Measurements from ENCODE around the gene MAPK14. TPM values are rescaled to one million over a fixed set of nuclear protein-coding genes. Genes with fewer than 3 reads are reported as not detected.
A peak's percentile ranks its signal among the peaks of the same experiment; 100 is the strongest.
"Not testable (repeated sequence)": the region's sequence is repeated elsewhere in the genome, so short reads cannot be mapped to it uniquely, and the experiment has no call there.

The MAPK14 gene
- 62.5 TPM for total RNA-seq
- 10 to 100 TPM; 44.6 to 65.0 (median 53.7) TPM for polyA plus RNA-seq

DNA sequence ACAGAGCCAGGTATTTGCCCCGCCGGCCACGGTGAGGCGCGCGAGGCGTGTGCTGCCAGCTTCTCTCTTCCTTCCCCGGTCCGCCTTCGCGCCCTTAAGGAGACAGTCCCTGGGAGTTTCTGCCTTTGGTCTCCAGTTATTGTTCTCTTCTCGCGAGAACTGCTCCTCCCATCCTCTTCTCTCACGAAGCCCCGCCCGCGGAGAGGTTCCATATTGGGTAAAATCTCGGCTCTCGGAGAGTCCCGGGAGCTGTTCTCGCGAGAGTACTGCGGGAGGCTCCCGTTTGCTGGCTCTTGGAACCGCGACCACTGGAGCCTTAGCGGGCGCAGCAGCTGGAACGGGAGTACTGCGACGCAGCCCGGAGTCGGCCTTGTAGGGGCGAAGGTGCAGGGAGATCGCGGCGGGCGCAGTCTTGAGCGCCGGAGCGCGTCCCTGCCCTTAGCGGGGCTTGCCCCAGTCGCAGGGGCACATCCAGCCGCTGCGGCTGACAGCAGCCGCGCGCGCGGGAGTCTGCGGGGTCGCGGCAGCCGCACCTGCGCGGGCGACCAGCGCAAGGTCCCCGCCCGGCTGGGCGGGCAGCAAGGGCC, at the start of gene MAPK14:
Gene MAPK14, plus strand, starts transcription at position 308 of the 587 bp plus-strand sequence. CDS start 350 bp downstream, outside the sequence.
- Mint-ChIP-seq H3K27ac (peak within 1 kb of the TSS; percentile 66 to 93 (median 90)), H3K4me3 (peak within 1 kb of the TSS; percentile 92 to 98 (median 94)), H3K27me3 (peaks cover 8% of the 10 kb centered on the region), H3K36me3 (peaks cover 6% of the 10 kb centered on the region), H3K9me3 (no peaks in the 10 kb centered on the region), H3K4me1 (peaks cover 20 to 45% (median 24%) of the 10 kb centered on the region in 4 donors)
- no peaks in the 10 kb centered on the region for H3K9me3 ChIP-seq (ENCODE audit: control insufficient read depth in 2 of 2, low read length in 2 of 2)
- DNase-seq = peak; percentile 99 to 100 (median 99)
- peak within 1 kb of the TSS; percentile 95 for H3K4me3 ChIP-seq (ENCODE audit: low read depth, low read length)
- H3K27ac ChIP-seq (ENCODE audit: insufficient read depth, low read length, poor library complexity, severe bottlenecking) = peak within 1 kb of the TSS; percentile 84
- ATAC-seq (ENCODE audit: low read depth in 2 of 2) = peak; percentile 90 to 91
- H3K36me3 ChIP-seq (ENCODE audit: control insufficient read depth, insufficient read depth, low read length) = no peaks in the 10 kb centered on the region
- peaks cover 33% of the 10 kb centered on the region for H3K4me1 ChIP-seq (ENCODE audit: control insufficient read depth, insufficient read depth, low read length, poor library complexity, severe bottlenecking)
- H3K27me3 ChIP-seq (ENCODE audit: control insufficient read depth, insufficient read depth, low read length) = peaks cover 3% of the 10 kb centered on the region

DNA sequence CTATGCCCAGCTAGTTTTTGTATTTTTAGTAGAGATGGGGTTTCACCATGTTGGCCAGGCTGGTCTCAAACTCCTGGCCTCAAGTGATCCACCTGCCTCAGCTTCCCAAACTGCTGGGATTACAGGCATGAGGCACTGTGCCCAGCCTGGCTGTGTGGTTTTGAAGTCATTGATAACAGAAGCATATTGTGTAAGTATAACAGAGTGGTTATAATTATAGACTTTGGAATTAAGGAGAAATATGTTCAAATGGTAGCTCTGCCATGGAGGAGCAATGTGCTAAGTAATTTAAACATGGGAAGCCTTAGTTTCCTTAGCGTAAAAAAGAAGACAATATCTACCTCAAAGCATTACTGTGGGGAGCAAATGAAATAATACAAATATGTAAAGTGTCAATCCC, 47.5 kb upstream of the MAPK14 start:
- H3K4me1 Mint-ChIP-seq; H3K27me3 ChIP-seq (ENCODE audit: control insufficient read depth, insufficient read depth, low read length); H3K4me3 ChIP-seq (ENCODE audit: low read depth, low read length); H3K36me3 ChIP-seq (ENCODE audit: control insufficient read depth, insufficient read depth, low read length); H3K36me3 Mint-ChIP-seq; DNase-seq; H3K9me3 Mint-ChIP-seq; H3K27ac ChIP-seq (ENCODE audit: insufficient read depth, low read length, poor library complexity, severe bottlenecking); H3K4me1 ChIP-seq (ENCODE audit: control insufficient read depth, insufficient read depth, low read length, poor library complexity, severe bottlenecking); H3K9me3 ChIP-seq (ENCODE audit: control insufficient read depth in 2 of 2, low read length in 2 of 2); H3K4me3 Mint-ChIP-seq; ATAC-seq (ENCODE audit: low read depth in 2 of 2); H3K27ac Mint-ChIP-seq: not testable (repeated sequence)
- H3K27me3 Mint-ChIP-seq = peaks cover 21% of the 10 kb centered on the region

DNA sequence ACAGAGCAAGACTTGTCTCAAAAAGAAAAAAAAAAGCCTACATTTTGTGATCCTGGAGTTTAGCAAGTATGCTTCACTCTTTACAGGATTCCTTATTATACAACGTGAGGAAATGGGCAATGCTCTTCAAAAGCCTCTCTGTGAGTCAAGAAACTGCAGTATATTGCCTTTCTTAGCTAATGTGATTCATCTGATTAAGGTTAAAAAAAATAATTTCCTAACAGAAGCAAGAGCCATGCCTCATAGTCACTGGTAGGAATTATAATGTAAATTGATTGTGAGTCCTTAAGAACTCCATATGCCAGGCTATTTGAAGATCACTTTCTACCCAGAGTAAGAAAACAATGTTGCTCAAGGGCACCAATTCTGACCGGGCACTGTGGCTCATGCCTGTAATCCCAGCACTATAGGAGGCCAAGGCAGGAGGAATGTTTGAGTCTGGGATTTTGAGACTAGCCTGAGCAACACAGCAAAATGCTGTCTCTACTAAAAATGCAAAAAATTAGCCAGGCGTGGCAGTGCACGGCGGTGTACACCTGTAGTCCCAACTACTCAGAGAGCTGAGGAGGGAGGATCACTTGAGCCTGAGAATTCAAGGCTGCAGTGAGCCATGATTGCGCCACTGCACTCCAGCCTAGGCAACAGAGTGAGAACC, 46.5 kb upstream of the MAPK14 start:
- H3K27ac Mint-ChIP-seq = no peak overlapping the region
- H3K27ac ChIP-seq (ENCODE audit: insufficient read depth, low read length, poor library complexity, severe bottlenecking) = no peak overlapping the region
- peaks cover 0 to 3% (median 1%) of the 10 kb centered on the region in 4 donors for H3K4me1 Mint-ChIP-seq
- ATAC-seq (ENCODE audit: low read depth in 2 of 2) (no peak), DNase-seq (no peak)
- no peaks in the 10 kb centered on the region for H3K4me1 ChIP-seq (ENCODE audit: control insufficient read depth, insufficient read depth, low read length, poor library complexity, severe bottlenecking)
- peaks cover 0 to 1% (median 0%) of the 10 kb centered on the region in 7 donors for H3K9me3 Mint-ChIP-seq
- H3K9me3 ChIP-seq (ENCODE audit: control insufficient read depth in 2 of 2, low read length in 2 of 2) = no peaks in the 10 kb centered on the region
- H3K27me3 Mint-ChIP-seq = peaks cover 21% of the 10 kb centered on the region
- no peak overlapping the region for H3K4me3 ChIP-seq (ENCODE audit: low read depth, low read length)
- H3K4me3 Mint-ChIP-seq = no peak overlapping the region
- no peaks in the 10 kb centered on the region for H3K36me3 ChIP-seq (ENCODE audit: control insufficient read depth, insufficient read depth, low read length)
- H3K36me3 Mint-ChIP-seq = no peaks in the 10 kb centered on the region
- no peaks in the 10 kb centered on the region for H3K27me3 ChIP-seq (ENCODE audit: control insufficient read depth, insufficient read depth, low read length)

DNA sequence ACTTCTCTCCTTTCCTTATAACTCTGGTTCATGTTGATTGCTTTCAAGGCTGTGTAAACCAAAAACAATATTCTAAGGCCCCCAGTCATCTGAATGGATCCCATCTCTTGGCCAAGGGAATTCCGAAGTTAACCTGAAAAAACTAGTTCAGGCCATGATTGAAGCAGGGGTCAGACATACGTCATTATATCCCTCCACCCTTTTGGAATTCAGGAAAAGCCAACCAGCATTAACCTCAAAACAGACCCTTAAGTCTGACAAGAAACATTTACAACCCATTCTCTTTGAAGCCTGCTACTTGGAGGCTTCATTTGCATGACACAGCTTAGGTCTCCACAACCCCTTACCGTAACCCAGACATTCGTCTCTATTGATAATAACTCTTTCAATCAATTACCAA, 42.9 kb upstream of the MAPK14 start:
- H3K36me3 Mint-ChIP-seq = no peaks in the 10 kb centered on the region
- DNase-seq (no peak), ATAC-seq (ENCODE audit: low read depth in 2 of 2) (no peak)
- no peak overlapping the region for H3K4me3 Mint-ChIP-seq
- H3K27me3 Mint-ChIP-seq = peaks cover 24% of the 10 kb centered on the region
- peaks cover 0 to 3% (median 1%) of the 10 kb centered on the region in 4 donors for H3K4me1 Mint-ChIP-seq
- Histone ChIP-seq H3K36me3 (ENCODE audit: control insufficient read depth, insufficient read depth, low read length) (no peaks in the 10 kb centered on the region), H3K4me1 (ENCODE audit: control insufficient read depth, insufficient read depth, low read length, poor library complexity, severe bottlenecking) (no peaks in the 10 kb centered on the region), H3K9me3 (ENCODE audit: control insufficient read depth in 2 of 2, low read length in 2 of 2) (no peaks in the 10 kb centered on the region), H3K4me3 (ENCODE audit: low read depth, low read length) (no peak overlapping the region), H3K27me3 (ENCODE audit: control insufficient read depth, insufficient read depth, low read length) (no peaks in the 10 kb centered on the region), H3K27ac (ENCODE audit: insufficient read depth, low read length, poor library complexity, severe bottlenecking) (no peak overlapping the region)
- H3K9me3 Mint-ChIP-seq = peaks cover 0 to 1% (median 0%) of the 10 kb centered on the region in 7 donors
- no peak overlapping the region for H3K27ac Mint-ChIP-seq

DNA sequence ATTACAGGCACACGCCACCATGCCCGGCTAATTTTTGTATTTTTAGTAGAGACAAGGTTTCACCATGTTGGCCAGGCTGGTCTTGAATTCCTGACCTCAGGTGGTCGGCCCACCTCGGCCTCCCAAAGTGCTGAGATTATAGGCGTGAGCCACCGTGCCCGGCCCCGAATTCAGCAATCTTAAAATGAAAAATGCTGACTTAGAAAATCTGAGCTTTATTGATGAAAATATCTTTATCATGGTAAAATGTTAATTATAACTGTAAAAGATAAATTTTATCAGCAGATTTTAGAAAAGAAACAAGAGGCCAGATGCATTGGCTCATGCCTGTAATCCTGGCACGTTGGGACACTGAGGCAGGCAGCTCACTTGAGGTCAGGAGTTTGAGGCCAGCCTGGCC, 39.6 kb upstream of the MAPK14 start:
- H3K36me3 ChIP-seq (ENCODE audit: control insufficient read depth, insufficient read depth, low read length); H3K27ac Mint-ChIP-seq; H3K4me1 ChIP-seq (ENCODE audit: control insufficient read depth, insufficient read depth, low read length, poor library complexity, severe bottlenecking); H3K36me3 Mint-ChIP-seq; H3K4me3 Mint-ChIP-seq; ATAC-seq (ENCODE audit: low read depth in 2 of 2); DNase-seq; H3K9me3 Mint-ChIP-seq; H3K27ac ChIP-seq (ENCODE audit: insufficient read depth, low read length, poor library complexity, severe bottlenecking); H3K9me3 ChIP-seq (ENCODE audit: control insufficient read depth in 2 of 2, low read length in 2 of 2); H3K27me3 ChIP-seq (ENCODE audit: control insufficient read depth, insufficient read depth, low read length); H3K4me3 ChIP-seq (ENCODE audit: low read depth, low read length); H3K4me1 Mint-ChIP-seq: not testable (repeated sequence)
- H3K27me3 Mint-ChIP-seq = peaks cover 25% of the 10 kb centered on the region

DNA sequence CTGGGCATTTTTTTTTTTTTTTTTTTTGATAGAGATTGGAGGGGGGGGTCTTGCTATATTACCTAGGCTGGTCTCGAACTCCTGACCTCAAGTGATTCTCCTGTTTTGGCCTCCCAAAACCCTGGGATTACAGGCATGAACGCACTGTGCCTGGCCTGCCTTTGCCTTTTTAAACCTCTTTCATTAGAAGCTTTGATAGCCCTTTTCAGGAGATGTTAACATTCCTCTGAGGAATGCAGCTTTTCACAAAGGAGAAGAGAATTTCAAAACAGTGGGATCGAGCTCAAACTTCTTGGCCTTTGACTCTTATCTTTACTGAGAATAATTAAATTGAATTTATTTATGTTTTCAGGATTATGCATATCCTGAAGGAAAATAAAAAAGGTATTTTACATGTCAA, 34.5 kb upstream of the MAPK14 start:
- no peak for ATAC-seq (ENCODE audit: low read depth in 2 of 2)
- peaks cover 16% of the 10 kb centered on the region for H3K27me3 Mint-ChIP-seq
- Histone ChIP-seq H3K4me1 (ENCODE audit: control insufficient read depth, insufficient read depth, low read length, poor library complexity, severe bottlenecking) (no peaks in the 10 kb centered on the region), H3K27me3 (ENCODE audit: control insufficient read depth, insufficient read depth, low read length) (peaks cover 3% of the 10 kb centered on the region), H3K9me3 (ENCODE audit: control insufficient read depth in 2 of 2, low read length in 2 of 2) (no peaks in the 10 kb centered on the region), H3K36me3 (ENCODE audit: control insufficient read depth, insufficient read depth, low read length) (no peaks in the 10 kb centered on the region), H3K4me3 (ENCODE audit: low read depth, low read length) (no peak overlapping the region), H3K27ac (ENCODE audit: insufficient read depth, low read length, poor library complexity, severe bottlenecking) (no peak overlapping the region)
- H3K36me3 Mint-ChIP-seq = no peaks in the 10 kb centered on the region
- DNase-seq = no peak
- H3K27ac Mint-ChIP-seq = no peak overlapping the region
- H3K4me3 Mint-ChIP-seq = no peak overlapping the region
- H3K9me3 Mint-ChIP-seq = peaks cover 0 to 3% (median 0%) of the 10 kb centered on the region in 7 donors
- H3K4me1 Mint-ChIP-seq = no peaks in the 10 kb centered on the region

DNA sequence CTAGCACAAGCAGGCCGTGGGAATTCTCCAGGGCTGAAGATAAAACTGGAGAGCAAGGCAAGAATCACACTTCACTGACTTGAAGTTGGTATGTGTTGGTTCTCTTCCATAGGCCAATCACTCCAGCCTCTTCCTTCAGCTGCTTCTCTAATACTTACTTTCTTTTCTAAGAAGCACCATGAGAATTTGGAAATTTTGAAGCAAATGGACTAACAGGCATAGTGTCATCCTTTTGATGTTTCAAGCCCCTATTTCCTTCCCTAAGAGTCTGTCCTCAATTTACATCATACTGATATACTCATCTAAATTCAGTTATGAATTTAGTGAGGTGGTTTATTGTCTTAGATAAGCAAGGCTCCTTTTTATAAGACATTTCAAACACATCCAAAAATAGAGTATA, 27.2 kb upstream of the MAPK14 start:
- Histone ChIP-seq H3K9me3 (ENCODE audit: control insufficient read depth in 2 of 2, low read length in 2 of 2) (no peaks in the 10 kb centered on the region), H3K27ac (ENCODE audit: insufficient read depth, low read length, poor library complexity, severe bottlenecking) (no peak overlapping the region), H3K4me1 (ENCODE audit: control insufficient read depth, insufficient read depth, low read length, poor library complexity, severe bottlenecking) (no peaks in the 10 kb centered on the region), H3K27me3 (ENCODE audit: control insufficient read depth, insufficient read depth, low read length) (peaks cover 8% of the 10 kb centered on the region), H3K36me3 (ENCODE audit: control insufficient read depth, insufficient read depth, low read length) (no peaks in the 10 kb centered on the region), H3K4me3 (ENCODE audit: low read depth, low read length) (no peak overlapping the region)
- H3K27ac Mint-ChIP-seq = no peak overlapping the region
- H3K4me3 Mint-ChIP-seq = no peak overlapping the region
- ATAC-seq (ENCODE audit: low read depth in 2 of 2) (no peak), DNase-seq (no peak)
- H3K27me3 Mint-ChIP-seq = peaks cover 22% of the 10 kb centered on the region
- no peaks in the 10 kb centered on the region for H3K9me3 Mint-ChIP-seq
- H3K4me1 Mint-ChIP-seq = no peaks in the 10 kb centered on the region
- H3K36me3 Mint-ChIP-seq = peaks cover 1% of the 10 kb centered on the region

DNA sequence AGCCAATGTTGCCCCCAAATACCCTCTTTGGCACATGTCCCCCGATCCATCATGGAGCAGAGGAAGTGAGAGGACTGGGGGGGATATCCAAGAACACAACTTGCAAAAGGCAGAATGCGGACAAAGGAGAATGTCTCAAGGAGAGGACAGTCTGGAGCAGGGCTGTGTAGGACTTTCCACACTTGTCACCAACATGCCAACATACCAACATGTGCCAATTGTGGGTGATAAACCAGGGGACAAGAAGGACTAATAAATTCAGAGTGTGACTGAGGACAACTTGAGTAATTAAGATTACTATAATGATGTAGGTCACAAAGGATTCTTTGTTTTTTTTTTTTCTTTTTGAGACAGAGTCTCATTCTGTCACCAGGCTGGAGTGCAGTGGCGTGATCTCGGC, 11.9 kb upstream of the MAPK14 start:
- peaks cover 44% of the 10 kb centered on the region for H3K27me3 Mint-ChIP-seq
- Histone ChIP-seq H3K4me3 (ENCODE audit: low read depth, low read length) (no peak overlapping the region), H3K27me3 (ENCODE audit: control insufficient read depth, insufficient read depth, low read length) (no peaks in the 10 kb centered on the region), H3K36me3 (ENCODE audit: control insufficient read depth, insufficient read depth, low read length) (no peaks in the 10 kb centered on the region), H3K9me3 (ENCODE audit: control insufficient read depth in 2 of 2, low read length in 2 of 2) (no peaks in the 10 kb centered on the region), H3K4me1 (ENCODE audit: control insufficient read depth, insufficient read depth, low read length, poor library complexity, severe bottlenecking) (no peaks in the 10 kb centered on the region), H3K27ac (ENCODE audit: insufficient read depth, low read length, poor library complexity, severe bottlenecking) (no peak overlapping the region)
- H3K27ac Mint-ChIP-seq = no peak overlapping the region
- no peak for ATAC-seq (ENCODE audit: low read depth in 2 of 2)
- peaks cover 4% of the 10 kb centered on the region for H3K36me3 Mint-ChIP-seq
- H3K9me3 Mint-ChIP-seq = no peaks in the 10 kb centered on the region
- H3K4me1 Mint-ChIP-seq = no peaks in the 10 kb centered on the region
- H3K4me3 Mint-ChIP-seq = no peak overlapping the region
- no peak for DNase-seq
